Glomerular endothelial cell (primary cell): ENCODE data around the gene CALCA. TPM values are rescaled to one million over a fixed set of nuclear protein-coding genes. Genes with fewer than 3 reads are reported as not detected.

Experiments
- DNase-seq: peaks from one replicate; pipeline ENCODE4 v3.0.0-alpha.2; 2011; ENCODE audit warnings: low read depth, low spot score; ENCODE audit errors: extremely low read depth
- total RNA-seq: library from RNA; depleted of rRNA; stranded (reverse); fragments of >200 nt; gene quantifications from 2 replicates; pipeline ENCODE4 v1.2.3, GENCODE V29; 2015

Gene CALCA
- total RNA-seq, 1 donor from 2014 or later = not detected

GRCh38 chr11:14949437-14950147 lies 22.6 kb downstream of the CALCA start:
- DNase-seq = no peak

- no peak for DNase-seq
Measured at GRCh38 chr11:14942745-14943144, 29.4 kb downstream of the CALCA start.

- DNase-seq = no peak
Measured at GRCh38 chr11:14938936-14939335, 33.2 kb downstream of the CALCA start.

GRCh38 chr11:14934641-14935351 lies 37.4 kb downstream of the CALCA start:
- DNase-seq = no peak

- DNase-seq = no peak
Measured at GRCh38 chr11:14932447-14932846, 39.7 kb downstream of the CALCA start.

- no peak for DNase-seq
Measured at GRCh38 chr11:14930369-14930768, 41.8 kb downstream of the CALCA start.

- DNase-seq = no peak
Measured at GRCh38 chr11:14927146-14927545, 45.0 kb downstream of the CALCA start.

GRCh38 chr11:14924318-14924717 lies 47.8 kb downstream of the CALCA start:
- no peak for DNase-seq

Other genes starting within 250 kb of the CALCA start
- gene CYP2R1, start 80.1 kb downstream of the CALCA start, total RNA-seq = 9.0 and 10.0 TPM in 2 replicates
- not detected in 2 replicates for gene CALCB, start 101.2 kb upstream of the CALCA start, total RNA-seq
- gene INSC, start 142.6 kb upstream of the CALCA start, total RNA-seq = 0.18 TPM in 1 of 2 replicates, not detected in the other